KMS-11 (cell line): ENCODE results near the gene MRI1.

Experiments
- H2AFZ ChIP-seq: fragments of 200-600 bp; sonication (generic); 2 replicates; pipeline ENCODE4 v1.6.1; 2016; ENCODE audit warnings: antibody characterized with exemption, mixed run types, low read depth
- H3K27ac ChIP-seq: fragments of 200-600 bp; sonication (generic); 2 replicates; pipeline ENCODE4 v1.6.1; 2016; ENCODE audit warnings: mild to moderate bottlenecking, mixed run types
- H3K27me3 ChIP-seq: fragments of 200-600 bp; sonication (generic); 2 replicates; pipeline ENCODE4 v1.6.1; 2017; ENCODE audit warnings: mild to moderate bottlenecking, low read depth, mixed run types, moderate library complexity; ENCODE audit not compliant: insufficient read depth
- H3K36me3 ChIP-seq: fragments of 200-600 bp; sonication (generic); 2 replicates; pipeline ENCODE4 v1.6.1; 2017; ENCODE audit warnings: mild to moderate bottlenecking, mixed run types; ENCODE audit not compliant: insufficient read depth
- H3K4me1 ChIP-seq: fragments of 200-600 bp; sonication (generic); 2 replicates; pipeline ENCODE4 v1.6.1; 2016; ENCODE audit warnings: mild to moderate bottlenecking, low read depth, mixed run types; ENCODE audit not compliant: poor library complexity, severe bottlenecking
- H3K4me2 ChIP-seq: fragments of 200-600 bp; sonication (generic); 2 replicates; pipeline ENCODE4 v1.7.0; 2016; ENCODE audit warnings: mild to moderate bottlenecking, mixed run types
- H3K4me3 ChIP-seq: fragments of 200-600 bp; sonication (generic); IDR thresholded peaks from 2 replicates; pipeline ENCODE4 v1.6.1; 2017; ENCODE audit warnings: low read depth, low read length, mixed read lengths; ENCODE audit not compliant: insufficient read depth
- H3K79me2 ChIP-seq: fragments of 200-600 bp; sonication (generic); 2 replicates; pipeline ENCODE4 v1.6.1; 2016; ENCODE audit warnings: low read depth, mixed run types; ENCODE audit not compliant: insufficient read depth
- H3K9ac ChIP-seq: fragments of 200-600 bp; sonication (generic); 2 replicates; pipeline ENCODE4 v1.6.1; 2016; ENCODE audit warnings: mild to moderate bottlenecking, mixed run types
- H4K20me1 ChIP-seq: fragments of 200-600 bp; sonication (generic); 2 replicates; pipeline ENCODE4 v1.6.1; 2016; ENCODE audit warnings: mild to moderate bottlenecking, mixed run types; ENCODE audit not compliant: insufficient read depth
- CTCF ChIP-seq: fragments of 200-600 bp; sonication (generic); conservative IDR thresholded peaks from 2 replicates; pipeline ENCODE4 v1.6.1; 2017; ENCODE audit warnings: low read depth, mild to moderate bottlenecking, antibody characterized with exemption, low read length, moderate library complexity, mixed read lengths

MRI1 gene

GRCh38 chr19:13797058-13797440 is 32.7 kb downstream of the MRI1 start:
- peaks cover 9% of the 10 kb centered on the region for H3K4me1 ChIP-seq
- H2AFZ ChIP-seq = no peak overlapping the region
- H3K9ac ChIP-seq = no peak overlapping the region
- no peak overlapping the region for H3K27ac ChIP-seq
- TF ChIP-seq CTCF = no peak
- no peak overlapping the region for H3K4me3 ChIP-seq
- no peaks in the 10 kb centered on the region for H4K20me1 ChIP-seq
- H3K79me2 ChIP-seq = no peaks in the 10 kb centered on the region
- no peak overlapping the region for H3K4me2 ChIP-seq
- H3K36me3 ChIP-seq = no peaks in the 10 kb centered on the region
- H3K27me3 ChIP-seq = no peaks in the 10 kb centered on the region

GRCh38 chr19:13797870-13798269 is 33.5 kb downstream of the MRI1 start:
- peaks cover 9% of the 10 kb centered on the region for H3K4me1 ChIP-seq
- H3K4me3 ChIP-seq = no peak overlapping the region
- no peak overlapping the region for H3K27ac ChIP-seq
- H3K36me3 ChIP-seq = no peaks in the 10 kb centered on the region
- no peak overlapping the region for H3K9ac ChIP-seq
- no peaks in the 10 kb centered on the region for H3K79me2 ChIP-seq
- H4K20me1 ChIP-seq = no peaks in the 10 kb centered on the region
- H3K27me3 ChIP-seq = no peaks in the 10 kb centered on the region
- no peak for TF ChIP-seq CTCF
- no peak overlapping the region for H3K4me2 ChIP-seq
- H2AFZ ChIP-seq = no peak overlapping the region

GRCh38 chr19:13799669-13800068 is 35.3 kb downstream of the MRI1 start:
- Histone ChIP-seq H3K36me3 (no peaks in the 10 kb centered on the region), H3K27ac (no peak overlapping the region), H3K4me3 (no peak overlapping the region), H3K4me1 (peaks cover 9% of the 10 kb centered on the region), H4K20me1 (no peaks in the 10 kb centered on the region), H3K79me2 (no peaks in the 10 kb centered on the region), H3K9ac (no peak overlapping the region), H2AFZ (no peak overlapping the region), H3K27me3 (no peaks in the 10 kb centered on the region), H3K4me2 (no peak overlapping the region)
- no peak for TF ChIP-seq CTCF

- no peaks in the 10 kb centered on the region for H3K27me3 ChIP-seq
- no peak overlapping the region for H3K9ac ChIP-seq
- no peak overlapping the region for H3K4me3 ChIP-seq
- no peak overlapping the region for H2AFZ ChIP-seq
- no peak for TF ChIP-seq CTCF
- no peaks in the 10 kb centered on the region for H3K4me1 ChIP-seq
- H3K27ac ChIP-seq = no peak overlapping the region
- H3K4me2 ChIP-seq = no peak overlapping the region
- no peaks in the 10 kb centered on the region for H4K20me1 ChIP-seq
- no peaks in the 10 kb centered on the region for H3K36me3 ChIP-seq
- no peaks in the 10 kb centered on the region for H3K79me2 ChIP-seq
Observed at GRCh38 chr19:13803038-13803437, 38.7 kb downstream of the MRI1 start.
